Stomach (tissue), 4 donors: Measurements from ENCODE around the gene ADAT1.

Source experiments
- POLR2AphosphoS5 ChIP-seq, 3 donors: sonication (generic); formaldehyde crosslinking; IDR thresholded peaks; one replicate each; pipeline ENCODE4 v1.6.1; 2016; ENCODE audit warnings: antibody characterized with exemption in 3 of 3
- TF ChIP-seq, protein P1 (sequence below), 7 experiments: fragments of 450-650 bp in 4 of 7; fragments of 200-600 bp in 3 of 7; sonication (generic) in 3 of 7; IDR thresholded peaks; one replicate each; pipeline ENCODE4 v1.5.1; 2016 to 2019; ENCODE audit warnings: antibody characterized with exemption in 7 of 7, control low read depth in 2 of 7, mild to moderate bottlenecking in 1 of 7

DNA sequence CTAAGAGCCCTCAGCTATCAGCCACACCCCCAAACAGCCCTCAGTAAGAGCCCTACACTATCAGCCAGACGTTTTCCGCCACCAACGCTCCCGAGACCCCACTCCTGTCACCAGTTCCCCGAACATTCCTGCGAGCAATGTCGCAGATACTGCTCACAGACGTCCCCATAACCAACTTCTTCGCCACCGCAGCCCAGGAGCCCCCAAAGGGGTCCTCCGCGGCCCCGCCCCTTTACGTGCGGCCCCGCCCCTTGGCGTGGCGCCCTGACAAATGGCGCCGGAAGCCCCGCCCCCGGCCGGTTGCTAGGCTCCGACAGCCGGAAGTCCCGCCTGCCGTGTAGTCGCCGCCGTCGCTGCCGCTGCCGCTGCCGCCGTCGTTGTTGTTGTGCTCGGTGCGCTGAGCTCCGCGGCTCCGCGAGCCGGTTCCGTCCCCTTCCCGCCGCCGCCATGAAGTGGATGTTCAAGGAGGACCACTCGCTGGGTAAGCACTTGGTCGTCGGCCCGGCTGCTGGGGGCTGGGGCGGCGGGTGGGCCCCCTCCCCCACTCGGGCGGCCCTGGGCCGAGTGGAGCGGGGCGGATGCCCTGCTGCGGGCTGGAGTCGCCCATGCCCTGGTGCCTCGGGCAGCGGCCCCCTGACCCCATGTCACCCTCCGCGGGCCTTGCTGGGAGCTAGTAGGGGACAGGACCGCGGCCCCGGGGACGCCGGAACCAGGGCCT is 56.9 kb downstream of the ADAT1 start, which contains the start of gene GABARAPL2:
- TF ChIP-seq, protein P1, sequence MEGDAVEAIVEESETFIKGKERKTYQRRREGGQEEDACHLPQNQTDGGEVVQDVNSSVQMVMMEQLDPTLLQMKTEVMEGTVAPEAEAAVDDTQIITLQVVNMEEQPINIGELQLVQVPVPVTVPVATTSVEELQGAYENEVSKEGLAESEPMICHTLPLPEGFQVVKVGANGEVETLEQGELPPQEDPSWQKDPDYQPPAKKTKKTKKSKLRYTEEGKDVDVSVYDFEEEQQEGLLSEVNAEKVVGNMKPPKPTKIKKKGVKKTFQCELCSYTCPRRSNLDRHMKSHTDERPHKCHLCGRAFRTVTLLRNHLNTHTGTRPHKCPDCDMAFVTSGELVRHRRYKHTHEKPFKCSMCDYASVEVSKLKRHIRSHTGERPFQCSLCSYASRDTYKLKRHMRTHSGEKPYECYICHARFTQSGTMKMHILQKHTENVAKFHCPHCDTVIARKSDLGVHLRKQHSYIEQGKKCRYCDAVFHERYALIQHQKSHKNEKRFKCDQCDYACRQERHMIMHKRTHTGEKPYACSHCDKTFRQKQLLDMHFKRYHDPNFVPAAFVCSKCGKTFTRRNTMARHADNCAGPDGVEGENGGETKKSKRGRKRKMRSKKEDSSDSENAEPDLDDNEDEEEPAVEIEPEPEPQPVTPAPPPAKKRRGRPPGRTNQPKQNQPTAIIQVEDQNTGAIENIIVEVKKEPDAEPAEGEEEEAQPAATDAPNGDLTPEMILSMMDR (IDR thresholded peaks at IDR 0.05), result no peak
- peak; percentile 47 to 93 (median 86) for TF ChIP-seq POLR2AphosphoS5 (IDR thresholded peaks at IDR 0.05)
